ENCODE results near the gene NOL9.

Gene NOL9

GRCh38 chr1:6590046-6590445, 35.7 kb upstream of the NOL9 start:
- in situ Hi-C loops (cut with MboI; ENCODE audit: low sequenced_read_pairs), result no loop called here

GRCh38 chr1:6588893-6589520, 34.7 kb upstream of the NOL9 start:
- in situ Hi-C loops (cut with MboI; ENCODE audit: low sequenced_read_pairs), result no loop called here

GRCh38 chr1:6588128-6588892, 34.0 kb upstream of the NOL9 start:
- in situ Hi-C loops (cut with MboI; ENCODE audit: low sequenced_read_pairs), result no loop called here

- in situ Hi-C loops (cut with MboI; ENCODE audit: low sequenced_read_pairs), result no loop called here
These were observed 33.1 kb upstream of the NOL9 start for GRCh38 chr1:6587261-6588005.

- in situ Hi-C loops (cut with MboI; ENCODE audit: low sequenced_read_pairs), result no loop called here
These were observed 32.1 kb upstream of the NOL9 start for GRCh38 chr1:6586404-6586816.

- in situ Hi-C loops (cut with MboI; ENCODE audit: low sequenced_read_pairs), result no loop called here
These were observed 31.5 kb upstream of the NOL9 start for GRCh38 chr1:6585841-6586240.

- in situ Hi-C loops (cut with MboI; ENCODE audit: low sequenced_read_pairs), result no loop called here
These were observed 30.9 kb upstream of the NOL9 start for GRCh38 chr1:6585081-6585722.

GRCh38 chr1:6584126-6585080, 30.1 kb upstream of the NOL9 start:
- in situ Hi-C loops (cut with MboI; ENCODE audit: low sequenced_read_pairs), result no loop called here

GRCh38 chr1:6582370-6582769, 28.1 kb upstream of the NOL9 start:
- in situ Hi-C loops (cut with MboI; ENCODE audit: low sequenced_read_pairs), result no loop called here

GRCh38 chr1:6581561-6582305, 27.4 kb upstream of the NOL9 start:
- in situ Hi-C loops (cut with MboI; ENCODE audit: low sequenced_read_pairs), result no loop called here

GRCh38 chr1:6580593-6581409, 26.5 kb upstream of the NOL9 start:
- in situ Hi-C loops (cut with MboI; ENCODE audit: low sequenced_read_pairs), result no loop called here

- in situ Hi-C loops (cut with MboI; ENCODE audit: low sequenced_read_pairs), result no loop called here
These were observed 25.8 kb upstream of the NOL9 start for GRCh38 chr1:6580119-6580592.

- in situ Hi-C loops (cut with MboI; ENCODE audit: low sequenced_read_pairs), result no loop called here
These were observed 25.2 kb upstream of the NOL9 start, which contains the start of gene ZBTB48 for GRCh38 chr1:6579374-6580118. Gene ZBTB48, plus strand, starts transcription at chr1:6579994. Its CDS starts 616 bp downstream, at chr1:6580610.

- in situ Hi-C loops (cut with MboI; ENCODE audit: low sequenced_read_pairs), result no loop called here
These were observed 24.5 kb upstream of the NOL9 start for GRCh38 chr1:6578624-6579373.

GRCh38 chr1:6577831-6578525, 23.7 kb upstream of the NOL9 start:
- in situ Hi-C loops (cut with MboI; ENCODE audit: low sequenced_read_pairs), result no loop called here

- in situ Hi-C loops (cut with MboI; ENCODE audit: low sequenced_read_pairs), result no loop called here
These were observed 20.5 kb upstream of the NOL9 start for GRCh38 chr1:6574818-6575217.
